Loucy (cell line): ENCODE results near the gene CUL1.

Source experiments
- H2AFZ ChIP-seq: fragments of 200-600 bp; sonication (generic); 2 replicates; pipeline ENCODE4 v1.6.0; 2016; ENCODE audit warnings: antibody characterized with exemption, mild to moderate bottlenecking, low read length, moderate library complexity
- H3F3A ChIP-seq: fragments of 200-600 bp; 2 replicates; pipeline ENCODE4 v1.6.0; 2016; ENCODE audit warnings: antibody characterized with exemption, low read depth, mild to moderate bottlenecking
- H3K27me3 ChIP-seq: fragments of 200-600 bp; sonication (generic); 2 replicates; pipeline ENCODE4 v1.6.1; 2014; ENCODE audit warnings: low read length, mild to moderate bottlenecking; ENCODE audit not compliant: insufficient read depth, poor library complexity, severe bottlenecking
- H3K36me3 ChIP-seq: fragments of 200-600 bp; sonication (generic); 2 replicates; pipeline ENCODE4 v1.6.1; 2016; ENCODE audit warnings: low read length; ENCODE audit not compliant: insufficient read depth
- H3K4me1 ChIP-seq: fragments of 200-600 bp; sonication (generic); 2 replicates; pipeline ENCODE4 v1.5.1; 2014; ENCODE audit warnings: low read length, mild to moderate bottlenecking; ENCODE audit not compliant: insufficient read depth, poor library complexity, severe bottlenecking
- H3K4me2 ChIP-seq: fragments of 200-600 bp; sonication (generic); 2 replicates; pipeline ENCODE4 v1.6.0; 2014; ENCODE audit warnings: antibody characterized with exemption, low read length, low read depth, mild to moderate bottlenecking; ENCODE audit not compliant: poor library complexity, severe bottlenecking
- H3K4me3 ChIP-seq: fragments of 200-600 bp; sonication (generic); 2 replicates; pipeline ENCODE4 v1.5.1; 2014; ENCODE audit warnings: low read length, mild to moderate bottlenecking, mixed read lengths; ENCODE audit not compliant: poor library complexity, severe bottlenecking
- H3K79me2 ChIP-seq: fragments of 200-600 bp; sonication (generic); 2 replicates; pipeline ENCODE4 v1.6.1; 2014; ENCODE audit warnings: low read length; ENCODE audit not compliant: insufficient read depth
- H3K9ac ChIP-seq: fragments of 200-600 bp; sonication (generic); 2 replicates; pipeline ENCODE4 v1.6.0; 2014; ENCODE audit warnings: mild to moderate bottlenecking, low read depth, low read length, moderate library complexity; ENCODE audit not compliant: poor library complexity, severe bottlenecking
- H3K9me2 ChIP-seq: fragments of 200-600 bp; sonication (generic); replicated peaks from 2 replicates; pipeline ENCODE4 v1.6.1; 2016; ENCODE audit warnings: low read depth, low read length, mixed read lengths
- H3K9me3 ChIP-seq: fragments of 200-600 bp; sonication (generic); 2 replicates; pipeline ENCODE4 v1.6.1; 2014; ENCODE audit warnings: mild to moderate bottlenecking, antibody characterized with exemption, low read length, low read depth; ENCODE audit not compliant: insufficient read depth
- H4K20me1 ChIP-seq: fragments of 200-600 bp; sonication (generic); 2 replicates; pipeline ENCODE4 v1.6.0; 2014; ENCODE audit warnings: antibody characterized with exemption, low read length, mild to moderate bottlenecking; ENCODE audit not compliant: insufficient read depth, poor library complexity, severe bottlenecking
- CTCF ChIP-seq: fragments of 200-600 bp; sonication (generic); conservative IDR thresholded peaks from 2 replicates; pipeline ENCODE4 v1.5.1; 2014; ENCODE audit warnings: mild to moderate bottlenecking, antibody characterized with exemption, low read length
- EZH2phosphoT487 ChIP-seq: fragments of 200-600 bp; IDR thresholded peaks from 2 replicates; pipeline ENCODE4 v1.6.1; 2018; ENCODE audit warnings: antibody characterized with exemption, mild to moderate bottlenecking, moderate library complexity, borderline replicate concordance

The CUL1 gene

GRCh38 chr7:148727501-148728278 lies 29.0 kb downstream of the CUL1 start:
- Histone ChIP-seq H3K4me1 (peaks cover 5% of the 10 kb centered on the region), H3K36me3 (peaks cover 12% of the 10 kb centered on the region; the same call in 1 of the 2 replicates), H3K27me3 (no peaks in the 10 kb centered on the region), H3K4me3 (no peak overlapping the region), H3K4me2 (no peak overlapping the region), H3K9me3 (no peaks in the 10 kb centered on the region), H3F3A (no peaks in the 10 kb centered on the region), H3K79me2 (peaks cover 68% of the 10 kb centered on the region), H2AFZ (no peak overlapping the region), H3K9ac (no peak overlapping the region), H3K9me2 (no peaks in the 10 kb centered on the region), H4K20me1 (peaks cover 10% of the 10 kb centered on the region)
- TF ChIP-seq CTCF (no peak), EZH2phosphoT487 (no peak)

GRCh38 chr7:148729984-148730733 lies 31.5 kb downstream of the CUL1 start:
- no peaks in the 10 kb centered on the region for H4K20me1 ChIP-seq
- H3K9me3 ChIP-seq = no peaks in the 10 kb centered on the region

GRCh38 chr7:148732862-148733261 lies 34.2 kb downstream of the CUL1 start:
- peaks cover 34% of the 10 kb centered on the region; the same call in 1 of the 2 replicates for H3K36me3 ChIP-seq
- no peak for TF ChIP-seq CTCF
- no peak for TF ChIP-seq EZH2phosphoT487
- H3K27me3 ChIP-seq = no peaks in the 10 kb centered on the region
- no peaks in the 10 kb centered on the region for H4K20me1 ChIP-seq
- no peaks in the 10 kb centered on the region for H3K9me2 ChIP-seq
- H3K9ac ChIP-seq = no peak overlapping the region
- no peaks in the 10 kb centered on the region for H3F3A ChIP-seq
- H3K79me2 ChIP-seq = peaks cover 17% of the 10 kb centered on the region; the same call in 1 of the 2 replicates
- no peak overlapping the region for H3K4me2 ChIP-seq
- H3K9me3 ChIP-seq = no peaks in the 10 kb centered on the region
- no peak overlapping the region for H2AFZ ChIP-seq
- no peaks in the 10 kb centered on the region for H3K4me1 ChIP-seq
- no peak overlapping the region for H3K4me3 ChIP-seq

More at GRCh38 chr7:148729984-148730733, 31.5 kb downstream of the CUL1 start:
- no peaks in the 10 kb centered on the region for H3K27me3 ChIP-seq
- H3K9me2 ChIP-seq = no peaks in the 10 kb centered on the region
- peaks cover 43% of the 10 kb centered on the region for H3K79me2 ChIP-seq
- H3K4me3 ChIP-seq = no peak overlapping the region
- no peaks in the 10 kb centered on the region for H3F3A ChIP-seq
- H3K9ac ChIP-seq = no peak overlapping the region
- no peak overlapping the region for H3K4me2 ChIP-seq
- peaks cover 5% of the 10 kb centered on the region for H3K4me1 ChIP-seq
- H3K36me3 ChIP-seq = peaks cover 28% of the 10 kb centered on the region; the same call in 1 of the 2 replicates
- no peak overlapping the region for H2AFZ ChIP-seq
- TF ChIP-seq CTCF (no peak), EZH2phosphoT487 (no peak)
